HG03558 (cell line): ENCODE measurements around the gene FOXP4.

ENCODE experiments used
- ATAC-seq: cut with Tn5 transposase; IDR thresholded peaks from one replicate; pipeline ENCODE4 v1.9.1; 2021; ENCODE audit warnings: moderate number of reproducible peaks; ENCODE audit not compliant: unreplicated experiment; ENCODE audit errors: extremely low read depth

FOXP4 gene

GRCh38 chr6:41595166-41595565 lies 49.0 kb downstream of the FOXP4 start:
- no peak for ATAC-seq

DNA sequence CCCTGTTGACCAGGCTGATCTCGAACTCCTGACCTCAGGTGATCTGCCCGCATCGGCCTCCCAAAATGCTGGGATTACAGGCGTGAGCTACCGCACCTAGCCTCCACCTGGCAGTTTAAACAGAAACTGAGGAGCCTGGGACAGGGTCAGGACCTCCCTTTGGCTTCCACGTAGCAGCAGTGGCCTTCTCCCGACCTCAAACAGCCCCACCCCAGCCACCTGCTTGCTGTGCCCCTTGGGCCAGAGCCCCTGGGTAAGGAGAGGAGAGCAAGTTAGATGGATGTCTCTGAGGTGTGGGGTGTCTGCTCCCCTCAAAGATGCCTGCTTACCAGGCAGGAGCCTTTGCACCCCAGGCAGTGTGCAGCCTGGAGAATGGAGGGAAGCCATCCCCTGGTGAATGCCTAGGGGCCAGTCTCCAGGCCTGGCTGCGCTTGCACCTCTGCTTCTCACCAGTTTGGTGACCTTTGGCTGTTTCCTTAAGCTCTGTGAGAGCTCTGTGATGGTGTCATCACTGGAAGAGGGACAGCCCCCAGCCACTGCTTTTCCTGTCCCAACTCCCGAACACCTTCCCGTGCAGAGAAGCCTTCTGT lies 50.0 kb downstream of the FOXP4 start:
- no peak for ATAC-seq

DNA sequence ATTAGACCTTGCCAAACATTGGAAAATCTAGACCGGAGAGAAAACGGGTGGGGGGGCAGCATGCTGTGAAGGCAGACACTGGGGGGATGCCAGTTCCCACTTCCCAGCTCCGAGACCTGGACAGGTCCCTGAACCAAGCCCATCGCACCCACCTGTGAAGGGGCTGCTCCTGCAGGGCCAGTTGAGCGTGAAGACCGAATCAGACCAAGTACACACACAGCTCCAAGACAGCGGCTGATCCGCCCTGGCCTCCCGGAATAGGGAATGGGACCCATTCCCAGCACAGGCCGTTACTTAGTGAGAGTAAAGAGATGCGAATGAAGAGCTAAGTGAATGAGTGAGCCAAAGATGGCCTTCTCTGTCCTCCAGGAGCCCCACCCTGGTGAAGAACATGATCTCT lies 50.6 kb downstream of the FOXP4 start:
- ATAC-seq = no peak

DNA sequence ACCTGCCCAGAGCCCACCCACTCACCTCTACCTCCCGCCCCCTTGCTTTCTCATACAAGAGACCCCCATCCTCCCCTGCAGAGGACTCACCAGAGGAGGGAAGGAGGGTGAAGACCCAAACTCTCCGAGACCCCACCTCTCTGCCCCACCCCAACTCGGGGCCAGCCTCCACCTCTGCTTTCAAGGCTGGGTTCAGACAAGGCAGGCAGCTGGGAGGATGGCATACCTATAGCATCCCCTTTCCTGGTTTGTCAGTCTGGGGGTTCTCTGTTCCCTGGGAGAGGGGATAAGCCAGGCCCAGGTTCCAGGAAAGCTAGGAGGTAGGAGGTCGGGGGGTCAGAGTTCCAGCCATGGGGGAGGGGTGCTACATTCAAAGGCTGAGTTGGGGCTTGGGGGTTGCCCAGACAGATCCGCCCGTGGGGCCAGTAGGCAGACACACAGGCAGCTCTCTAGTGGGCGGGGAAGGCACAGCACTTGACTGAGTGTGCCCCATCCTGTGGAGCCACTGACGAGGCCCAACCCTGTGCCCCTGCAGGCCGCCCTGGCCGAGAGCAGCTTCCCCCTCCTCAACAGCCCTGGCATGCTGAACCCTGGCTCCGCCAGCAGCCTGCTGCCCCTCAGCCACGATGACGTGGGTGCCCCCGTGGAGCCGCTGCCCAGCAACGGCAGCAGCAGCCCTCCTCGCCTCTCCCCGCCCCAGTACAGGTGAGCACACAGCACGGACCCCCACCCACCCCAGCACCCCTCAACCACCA lies 51.2 kb downstream of the FOXP4 start:
- no peak for ATAC-seq

DNA sequence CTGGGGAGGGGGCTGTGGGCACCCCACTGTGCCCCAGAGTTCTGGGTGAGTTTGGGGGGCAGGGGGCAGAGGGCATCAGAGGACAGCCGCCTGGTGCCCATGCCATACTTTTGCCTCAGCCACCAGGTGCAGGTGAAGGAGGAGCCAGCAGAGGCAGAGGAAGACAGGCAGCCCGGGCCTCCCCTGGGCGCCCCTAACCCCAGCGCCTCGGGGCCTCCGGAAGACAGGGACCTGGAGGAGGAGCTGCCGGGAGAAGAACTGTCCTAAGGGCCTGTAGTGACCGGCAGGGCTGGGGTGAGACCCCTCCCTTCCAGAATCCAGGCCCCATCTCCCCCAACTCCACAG lies 52.5 kb downstream of the FOXP4 start:
- ATAC-seq = no peak

DNA sequence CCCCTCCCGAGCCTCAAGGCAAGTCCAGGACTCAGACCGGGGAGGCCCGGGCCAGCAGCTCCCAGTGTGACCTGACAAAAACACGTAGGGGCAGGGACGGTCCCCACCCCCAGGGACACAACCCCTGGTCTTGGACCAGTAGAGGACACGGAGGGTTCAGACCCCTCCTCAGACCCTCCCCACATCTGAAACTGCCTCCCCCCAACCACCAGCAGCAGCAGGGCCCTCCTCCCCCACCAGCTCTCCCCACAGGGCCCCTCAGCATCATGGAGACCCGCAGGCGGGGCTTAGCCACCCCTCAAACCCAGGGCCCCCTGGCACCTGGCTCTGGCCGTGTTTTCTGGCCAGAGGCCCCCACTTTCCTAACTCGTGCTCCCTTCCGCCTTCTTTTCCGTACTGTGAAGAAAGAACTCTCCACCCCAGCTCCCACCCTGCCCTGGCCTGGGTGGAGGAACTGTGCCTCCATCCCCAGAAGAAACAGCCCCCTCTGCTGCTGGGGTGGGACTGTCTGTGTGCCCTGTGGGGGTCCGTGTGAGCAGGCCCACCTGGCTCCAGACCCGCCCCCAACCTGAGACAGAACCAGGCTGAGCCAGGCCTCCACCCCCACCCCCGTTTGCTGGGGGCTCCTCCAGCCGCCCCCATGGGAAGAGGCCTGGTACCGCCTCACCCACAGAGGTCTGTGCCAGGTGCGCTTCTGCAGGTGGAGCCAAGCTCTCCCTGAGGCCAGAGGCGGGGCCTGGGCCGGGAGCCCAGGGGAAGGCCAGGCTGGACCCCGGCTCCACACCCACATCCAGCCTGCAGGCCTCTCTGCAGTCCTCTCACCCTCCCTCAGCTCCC lies 53.1 kb downstream of the FOXP4 start:
- no peak for ATAC-seq

- no peak for ATAC-seq
These were observed 53.8 kb downstream of the FOXP4 start for GRCh38 chr6:41599852-41600445.

- ATAC-seq = no peak
These were observed 54.5 kb downstream of the FOXP4 start for GRCh38 chr6:41600499-41601247.

- ATAC-seq = no peak
These were observed 55.0 kb downstream of the FOXP4 start for GRCh38 chr6:41601248-41601549.

GRCh38 chr6:41602422-41602743 lies 56.2 kb downstream of the FOXP4 start:
- no peak for ATAC-seq

DNA sequence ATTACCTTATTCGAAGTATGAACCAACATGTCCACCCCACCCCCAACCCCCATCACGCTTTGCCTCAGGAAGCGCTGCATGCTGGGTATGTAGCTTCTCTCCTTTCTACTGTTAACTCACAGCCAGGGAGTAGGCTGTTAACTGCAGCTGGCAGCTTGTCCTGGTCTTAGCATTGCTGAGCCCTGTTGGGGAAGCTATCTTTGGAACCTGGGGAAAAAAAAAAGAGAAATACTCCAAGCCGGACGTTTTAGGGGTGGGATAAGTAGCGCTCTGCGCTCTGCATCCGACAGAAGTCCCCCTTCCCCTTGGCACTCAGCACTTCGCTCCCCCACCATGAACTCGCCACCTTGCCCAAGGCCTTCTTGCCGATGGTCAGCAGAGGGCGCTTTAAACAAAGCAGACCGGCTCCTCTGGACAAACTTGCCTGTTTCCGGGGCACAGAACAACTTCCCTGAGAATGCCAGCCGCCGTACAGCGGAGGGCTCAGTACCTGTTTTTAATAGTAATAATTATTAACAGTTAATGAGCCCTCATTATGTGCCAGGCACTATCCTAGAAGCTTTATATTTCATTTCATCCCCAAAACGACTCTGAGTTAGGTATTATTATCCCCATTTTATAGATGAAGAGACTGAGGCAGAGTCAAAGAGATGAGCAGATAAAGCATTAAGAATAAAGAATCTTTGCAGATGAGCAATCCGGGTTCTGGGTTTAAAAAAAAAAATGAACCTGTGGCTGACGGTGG lies 56.9 kb downstream of the FOXP4 start:
- no peak for ATAC-seq

GRCh38 chr6:41604006-41604405 lies 57.8 kb downstream of the FOXP4 start:
- no peak for ATAC-seq

GRCh38 chr6:41605649-41606048 lies 59.5 kb downstream of the FOXP4 start:
- no peak for ATAC-seq

DNA sequence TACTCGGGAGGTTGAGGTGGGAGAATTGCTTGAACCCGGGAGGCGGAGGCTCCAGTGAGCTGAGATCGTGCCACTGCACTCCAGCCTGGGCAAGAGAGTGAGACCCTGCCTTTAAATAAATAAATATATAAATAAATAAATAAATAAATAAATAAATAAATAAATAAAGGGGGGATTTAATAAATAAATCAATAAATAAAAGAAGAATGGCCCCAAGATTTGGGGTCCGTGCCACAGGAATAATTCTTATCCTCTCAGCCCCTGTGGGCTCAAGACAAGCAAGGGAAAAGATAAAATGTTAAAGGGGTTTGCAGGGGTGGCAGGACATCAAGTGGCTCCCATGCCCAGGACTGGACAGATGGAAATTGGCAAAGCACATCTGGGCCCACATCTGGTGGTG lies 60.9 kb downstream of the FOXP4 start:
- no peak for ATAC-seq

GRCh38 chr6:41607736-41608135 lies 61.6 kb downstream of the FOXP4 start:
- no peak for ATAC-seq

- ATAC-seq = no peak
These were observed 62.4 kb downstream of the FOXP4 start for GRCh38 chr6:41608443-41609151.

- no peak for ATAC-seq
These were observed 68.5 kb downstream of the FOXP4 start for GRCh38 chr6:41614715-41615114.

DNA sequence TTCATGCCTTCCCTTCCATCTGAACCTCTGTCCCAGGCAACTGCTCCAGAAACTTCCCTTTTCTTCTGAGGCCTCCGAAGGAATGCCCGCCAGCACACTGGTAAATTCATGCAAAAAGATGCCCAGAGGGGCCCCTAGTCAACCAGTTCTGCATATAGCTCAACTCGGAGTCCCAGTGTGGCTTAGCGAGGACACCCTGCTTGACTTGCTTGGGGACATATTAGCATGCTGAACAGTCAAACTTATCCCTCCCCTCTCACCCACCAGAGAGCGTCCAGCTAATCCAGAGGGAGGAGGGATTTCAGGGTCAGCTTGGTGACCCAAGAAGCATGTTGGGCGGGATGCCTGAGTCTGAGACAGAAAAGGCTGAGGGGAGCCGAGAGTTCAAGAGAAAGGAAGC lies 69.1 kb downstream of the FOXP4 start:
- ATAC-seq = no peak

DNA sequence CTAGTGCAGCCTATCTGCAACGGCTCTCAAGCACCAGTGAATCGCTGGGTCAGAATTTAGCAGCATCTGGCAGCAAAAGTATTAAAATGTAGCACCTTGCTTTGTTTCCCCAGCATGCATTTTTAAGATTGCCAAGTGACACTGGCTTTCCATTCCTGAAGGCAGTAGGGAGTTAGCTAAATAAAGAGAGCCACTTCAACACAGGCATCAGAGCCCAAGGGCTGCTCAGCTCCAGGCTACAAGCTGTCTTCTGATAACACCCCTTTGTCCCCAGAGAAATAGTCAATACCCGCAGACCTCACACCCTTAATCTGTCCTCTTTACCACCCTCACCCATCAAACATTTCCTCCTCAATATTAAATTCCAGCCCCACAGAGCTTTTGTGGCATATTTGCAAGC lies 72.4 kb downstream of the FOXP4 start:
- ATAC-seq = no peak
